Measurements from ENCODE around the gene DLG2. TPM values are rescaled to one million over a fixed set of nuclear protein-coding genes. Genes with fewer than 3 reads are reported as not detected.
"Not testable (repeated sequence)": the region's sequence is repeated elsewhere in the genome, so short reads cannot be mapped to it uniquely, and the experiment has no call there.

DLG2 gene
- total RNA-seq, 1 donor from 2014 or later: 13.7 TPM

DNA sequence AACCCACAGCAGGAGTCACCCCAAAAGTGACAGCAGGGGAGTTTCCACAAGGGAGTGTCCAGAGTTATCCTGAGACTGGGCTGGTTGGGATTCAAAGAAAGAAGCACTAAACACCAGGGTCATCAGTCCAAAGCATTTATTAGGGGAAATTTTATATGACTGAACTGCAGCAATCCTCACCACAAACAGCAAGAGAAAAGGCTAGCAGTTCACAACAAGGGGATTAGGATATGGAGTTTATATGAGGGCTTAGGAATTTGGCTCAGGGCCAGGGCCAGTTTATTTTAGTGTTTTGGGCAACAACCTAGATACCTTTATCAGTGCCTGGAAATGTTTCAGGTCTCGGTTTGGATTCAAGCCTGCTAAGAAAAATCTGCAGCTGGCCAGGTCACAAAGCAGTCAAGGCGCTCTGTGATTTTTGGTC lies 16.1 kb upstream of the DLG2 start:
- no peak for DNase-seq

DNA sequence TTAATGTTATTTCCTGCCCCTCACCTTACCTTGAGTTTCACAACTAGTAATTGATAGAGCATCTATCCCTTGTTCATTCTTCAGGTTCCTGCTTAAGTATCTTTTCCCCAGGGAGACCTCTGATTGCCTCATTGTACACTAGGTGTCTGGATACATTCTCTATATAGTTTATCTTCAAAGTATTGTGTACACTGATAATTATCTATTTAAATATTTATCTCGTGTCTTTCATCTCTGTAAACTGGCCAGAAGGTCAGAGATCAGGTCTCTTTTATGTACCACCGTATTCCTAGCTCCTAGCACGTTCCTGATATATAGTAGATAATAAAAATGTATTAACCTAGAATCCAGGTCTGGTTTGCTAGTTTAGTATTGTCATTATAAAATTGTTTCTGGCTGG lies 7.6 kb upstream of the DLG2 start:
- DNase-seq: no peak

DNA sequence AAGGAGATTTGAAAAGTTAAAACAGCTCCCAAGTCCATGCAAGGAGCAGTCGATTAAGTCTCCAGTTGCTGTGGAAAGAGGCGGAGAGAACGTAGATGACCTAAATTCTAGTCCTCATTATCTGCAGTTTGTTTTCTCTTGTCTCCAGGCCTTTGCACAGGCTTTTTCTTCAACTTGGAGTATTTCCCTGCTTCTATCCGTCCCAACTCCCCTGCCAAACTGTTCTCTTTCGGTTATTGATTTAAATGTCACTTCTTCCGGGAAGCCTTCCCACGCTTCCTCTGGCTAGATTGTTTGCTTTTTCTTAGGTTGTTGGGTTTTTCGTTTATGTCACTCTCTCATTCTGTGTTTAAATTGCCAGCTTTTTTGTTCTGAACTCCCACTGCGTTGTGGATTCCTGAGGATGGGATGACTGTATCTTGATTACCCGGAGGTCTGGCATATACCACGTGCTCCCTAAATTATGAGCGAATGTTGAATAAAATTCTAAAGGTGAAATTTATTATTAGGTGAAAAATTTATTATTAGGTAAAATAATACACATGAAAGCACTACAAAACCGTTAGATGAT lies 1.7 kb upstream of the DLG2 start:
- peak; percentile 51 for DNase-seq

DNA sequence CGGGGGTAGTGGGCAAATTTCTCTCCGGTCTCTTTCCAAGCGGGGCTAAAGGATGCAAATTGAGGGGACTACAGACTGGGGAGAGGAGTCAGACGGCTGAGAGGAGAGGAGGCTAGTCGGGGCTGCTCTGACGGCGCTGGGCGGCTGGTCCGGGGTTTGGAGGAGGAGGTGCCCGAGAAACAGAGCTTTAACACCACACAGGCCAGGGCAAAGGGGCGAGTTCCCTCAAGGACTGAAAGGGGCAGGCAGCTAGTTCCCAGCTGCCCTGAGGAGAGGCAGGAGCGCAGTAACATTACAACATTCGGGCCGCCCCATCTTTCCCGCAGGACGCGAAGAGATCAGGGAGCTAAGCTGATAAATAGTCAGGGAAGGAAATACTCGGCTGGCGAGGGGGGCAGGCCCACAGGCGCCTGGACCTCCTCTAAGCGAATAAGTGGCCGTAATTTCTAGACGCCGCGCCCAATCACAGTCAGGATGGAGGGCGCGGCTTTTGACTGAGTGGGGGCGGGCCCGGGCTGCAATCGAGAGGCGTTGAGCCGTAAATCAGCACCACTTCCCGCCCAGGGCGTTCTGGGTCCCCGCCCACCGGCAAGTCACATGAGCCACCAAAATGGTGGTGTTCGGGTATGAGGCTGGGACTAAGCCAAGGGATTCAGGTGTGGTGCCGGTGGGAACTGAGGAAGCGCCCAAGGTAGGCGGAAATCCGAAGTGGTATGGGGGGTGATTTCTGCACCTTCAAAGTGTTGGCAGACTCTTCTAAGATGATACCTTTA lies 1.0 kb upstream of the DLG2 start, which contains the start of gene TMEM126B:
Gene TMEM126B (plus strand): TSS at position 596 of the 773 bp plus-strand sequence. CDS start 15 bp downstream, at position 611.
- peak; percentile 97 for DNase-seq

DNA sequence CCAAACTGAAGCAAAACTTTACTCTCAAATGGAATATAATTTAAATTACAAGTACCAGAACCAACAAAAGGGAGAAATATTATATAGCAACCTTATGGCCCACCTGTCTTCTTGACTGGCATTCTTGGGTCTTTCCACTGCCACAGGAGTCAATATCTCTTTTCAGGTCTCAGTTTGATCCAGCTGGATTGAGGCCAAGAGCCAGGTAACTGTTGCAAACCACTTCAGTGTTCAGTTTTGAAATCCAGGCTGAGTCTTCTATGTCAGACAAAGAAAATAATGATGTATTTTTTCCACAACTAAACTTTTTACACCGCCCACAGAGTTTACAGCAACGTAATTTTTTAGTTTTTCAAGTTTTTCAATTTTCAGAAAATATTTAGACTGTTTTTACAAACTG lies 648 bp downstream of the DLG2 start:
- DNase-seq: no peak

DNA sequence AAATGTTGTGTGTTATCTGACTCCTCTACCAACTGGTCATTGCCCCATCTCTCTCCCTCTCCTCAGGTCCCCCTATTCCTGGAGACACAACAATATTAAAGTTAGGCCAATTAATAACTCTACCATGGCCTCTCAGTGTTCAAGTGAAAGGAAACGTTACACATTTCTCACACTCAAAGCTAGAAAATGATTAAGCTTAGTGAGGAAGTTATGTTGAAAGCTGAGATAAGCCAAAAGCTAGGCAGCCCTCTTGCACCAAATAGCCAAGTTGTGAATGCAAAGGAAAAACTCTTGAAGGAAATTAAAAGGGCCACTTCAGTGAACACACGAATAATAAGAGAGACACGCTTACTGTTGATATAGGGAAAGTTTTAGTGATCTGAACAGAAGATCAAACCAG lies 6.9 kb downstream of the DLG2 start:
- DNase-seq: no peak

DNA sequence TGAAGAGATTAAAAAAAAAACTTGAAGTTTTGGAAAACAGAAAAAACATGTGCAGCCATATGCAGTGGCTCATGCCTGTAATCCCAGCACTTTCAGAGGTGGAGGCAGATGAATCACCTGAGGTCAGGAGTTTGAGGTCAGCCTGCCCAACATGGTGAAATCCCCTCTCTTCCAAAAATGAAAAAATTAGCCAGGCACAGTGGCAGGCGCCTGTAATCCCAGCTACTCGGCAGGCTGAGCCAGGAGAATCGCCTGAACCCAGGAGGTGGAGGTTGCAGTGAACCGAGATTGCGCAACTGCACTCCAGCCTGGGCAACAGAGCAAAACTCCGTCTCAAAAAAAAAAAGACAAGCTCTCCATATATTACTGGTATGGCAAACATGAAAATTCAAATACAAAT lies 7.6 kb downstream of the DLG2 start:
- DNase-seq: no peak

DNA sequence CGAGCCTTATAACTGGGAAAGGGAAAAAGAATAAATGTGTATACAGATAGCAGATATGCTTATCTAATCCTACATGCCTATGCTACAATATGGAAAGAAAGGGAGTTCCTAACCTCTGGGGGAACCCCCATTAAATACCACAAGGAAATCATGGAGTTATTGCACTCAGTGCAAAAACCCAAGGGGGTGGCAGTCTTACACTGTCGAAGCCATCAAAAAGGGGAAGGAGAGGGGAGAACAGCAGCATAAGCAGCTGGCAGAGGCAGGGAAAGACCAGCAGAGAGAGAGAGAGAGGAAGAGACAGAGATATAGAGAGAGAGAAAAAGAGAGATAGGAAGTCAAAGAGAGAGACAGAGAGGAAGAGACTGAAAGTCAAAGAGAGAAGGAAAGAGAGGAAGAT lies 15.5 kb downstream of the DLG2 start:
- DNase-seq: not testable (repeated sequence)

DNA sequence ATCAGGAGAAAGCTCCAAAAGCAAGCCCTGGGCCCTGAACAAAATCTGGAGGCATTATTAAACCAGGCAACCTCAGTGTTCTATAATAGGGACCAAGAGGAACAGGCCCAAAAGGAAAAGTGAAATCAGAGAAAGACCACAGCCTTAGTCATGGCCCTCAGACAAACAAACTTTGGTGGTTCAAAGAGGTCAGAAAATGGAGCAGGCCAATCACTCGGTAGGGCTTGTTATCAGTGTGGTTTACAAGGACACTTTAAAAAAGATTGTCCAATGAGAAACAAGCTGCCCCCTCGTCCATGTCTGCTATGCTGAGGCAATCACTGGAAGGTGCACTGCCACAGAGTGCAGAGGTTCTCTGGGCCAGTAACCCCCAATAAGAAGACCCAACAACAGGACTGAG lies 17.9 kb downstream of the DLG2 start:
- not testable (repeated sequence) for DNase-seq

DNA sequence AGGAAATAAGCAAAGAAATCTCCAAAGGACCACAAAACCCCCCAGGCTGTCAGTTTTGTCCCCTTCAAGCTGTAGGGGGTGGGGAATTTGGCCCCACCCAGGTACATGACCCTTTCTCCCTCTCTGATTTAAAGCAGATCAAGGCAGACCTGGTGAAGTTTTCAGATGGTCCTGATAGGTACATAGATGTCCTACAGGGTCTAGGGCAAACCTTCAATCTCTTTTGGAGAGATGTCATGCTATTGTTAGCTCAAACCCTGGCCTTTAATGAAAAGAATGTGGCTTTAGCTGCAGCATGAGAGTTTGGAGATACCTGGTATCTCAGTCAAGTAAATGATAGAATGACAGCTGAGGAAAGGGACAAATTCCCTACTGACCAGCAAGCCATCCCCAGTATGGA lies 18.5 kb downstream of the DLG2 start:
- DNase-seq: not testable (repeated sequence)

DNA sequence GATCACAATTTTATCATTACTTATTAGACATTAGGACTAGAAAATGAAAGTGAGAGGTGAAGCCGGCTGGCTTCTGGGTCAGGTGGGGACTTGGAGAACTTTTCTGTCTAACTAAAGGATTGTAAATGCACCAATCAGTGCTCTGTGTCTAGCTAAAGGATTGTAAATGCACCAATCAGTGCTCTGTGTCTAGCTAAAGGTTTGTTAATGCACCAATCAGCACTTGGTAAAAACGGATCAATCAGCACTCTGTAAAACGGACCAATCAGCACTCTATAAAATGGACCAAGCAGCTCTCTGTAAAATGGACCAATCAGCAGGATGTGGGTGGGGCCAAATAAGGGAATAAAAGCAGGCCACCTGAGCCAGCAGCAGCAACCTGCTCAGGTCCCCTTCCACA lies 20.9 kb downstream of the DLG2 start:
- not testable (repeated sequence) for DNase-seq

DNA sequence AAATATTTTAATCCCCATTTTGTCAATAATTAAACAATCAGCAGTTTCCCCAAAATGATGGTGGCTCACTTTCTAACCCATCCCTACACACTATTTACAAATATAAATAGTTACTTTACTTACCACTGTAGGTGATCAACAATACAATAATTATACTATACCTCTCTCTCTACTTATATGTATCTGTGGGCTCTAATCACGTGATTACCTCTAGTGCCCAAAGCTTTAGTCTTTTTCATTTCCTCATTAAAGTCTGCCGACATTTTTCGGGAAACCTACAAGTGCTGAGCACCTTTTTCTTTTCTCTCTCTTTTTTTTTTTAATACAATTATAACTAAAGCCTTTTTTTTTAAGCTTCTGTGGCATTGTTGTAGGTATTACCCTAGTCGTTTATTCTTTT lies 23.9 kb downstream of the DLG2 start:
- no peak for DNase-seq

DNA sequence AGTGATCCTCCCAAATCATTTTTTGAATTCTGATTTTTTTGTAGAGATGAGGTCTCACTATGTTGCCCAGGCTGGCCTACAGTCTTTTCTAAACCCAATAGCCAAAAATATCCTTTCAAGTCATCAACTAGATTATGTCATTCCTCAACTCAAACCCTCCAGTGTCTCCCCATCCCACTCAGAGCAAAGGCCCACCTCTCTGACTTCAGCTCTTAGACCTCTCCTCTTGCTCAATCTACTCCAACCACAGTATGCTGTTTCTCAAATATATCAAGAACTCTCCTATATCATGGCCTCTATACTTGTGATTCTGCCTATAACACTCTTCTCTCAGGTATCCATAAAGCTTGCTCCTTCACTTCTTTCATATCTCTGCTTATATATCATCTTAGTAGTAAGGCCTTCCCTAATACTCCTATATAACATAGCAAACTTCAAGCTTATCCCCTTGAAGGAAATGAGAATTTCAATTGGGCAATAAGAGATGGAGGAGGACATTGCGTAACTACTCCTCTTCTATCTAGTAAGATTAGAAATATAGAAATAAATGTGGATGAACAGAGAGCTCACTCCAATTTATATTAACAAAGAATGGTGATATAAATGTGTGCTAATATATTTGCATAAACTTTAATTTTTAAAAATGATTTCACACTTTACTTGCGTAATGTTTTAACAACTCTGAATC lies 24.5 kb downstream of the DLG2 start:
- DNase-seq: no peak

DNA sequence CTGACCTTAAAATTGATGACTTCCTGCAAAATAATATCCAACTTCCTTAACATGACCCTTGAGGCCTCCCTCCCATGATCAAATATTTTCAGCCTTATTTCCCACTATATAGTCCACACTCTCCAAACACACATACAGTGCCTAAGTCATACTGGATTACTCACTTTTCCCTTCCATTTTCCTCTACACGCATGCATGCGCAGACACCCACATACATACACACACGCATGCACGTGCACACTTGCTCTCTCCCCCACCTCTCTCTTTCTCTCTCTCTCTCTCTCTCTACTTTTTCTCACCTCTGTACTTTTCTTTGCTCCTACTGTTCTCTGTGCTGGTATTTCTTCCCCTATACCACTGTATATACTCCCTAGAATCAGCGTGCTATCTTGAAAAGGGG lies 28.1 kb downstream of the DLG2 start:
- DNase-seq: no peak

DNA sequence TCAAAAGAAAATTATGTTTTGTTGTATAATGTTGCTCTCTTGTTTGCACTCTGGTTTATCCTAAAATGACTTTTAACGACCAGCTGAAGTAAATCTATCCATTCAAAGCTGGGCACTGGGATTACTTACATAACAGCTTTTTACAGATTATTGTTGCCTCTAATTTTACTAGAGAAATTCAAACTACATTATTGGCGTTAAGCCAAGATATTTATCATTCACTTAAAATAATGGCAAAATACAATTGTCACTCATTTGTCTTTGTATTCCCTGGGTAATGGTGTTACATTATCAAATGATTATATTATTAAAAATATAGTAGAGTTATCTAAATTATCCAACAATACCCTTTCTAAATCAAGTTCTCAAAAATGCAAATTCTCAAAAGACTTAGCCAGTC lies 30.3 kb downstream of the DLG2 start:
- no peak for DNase-seq

DNA sequence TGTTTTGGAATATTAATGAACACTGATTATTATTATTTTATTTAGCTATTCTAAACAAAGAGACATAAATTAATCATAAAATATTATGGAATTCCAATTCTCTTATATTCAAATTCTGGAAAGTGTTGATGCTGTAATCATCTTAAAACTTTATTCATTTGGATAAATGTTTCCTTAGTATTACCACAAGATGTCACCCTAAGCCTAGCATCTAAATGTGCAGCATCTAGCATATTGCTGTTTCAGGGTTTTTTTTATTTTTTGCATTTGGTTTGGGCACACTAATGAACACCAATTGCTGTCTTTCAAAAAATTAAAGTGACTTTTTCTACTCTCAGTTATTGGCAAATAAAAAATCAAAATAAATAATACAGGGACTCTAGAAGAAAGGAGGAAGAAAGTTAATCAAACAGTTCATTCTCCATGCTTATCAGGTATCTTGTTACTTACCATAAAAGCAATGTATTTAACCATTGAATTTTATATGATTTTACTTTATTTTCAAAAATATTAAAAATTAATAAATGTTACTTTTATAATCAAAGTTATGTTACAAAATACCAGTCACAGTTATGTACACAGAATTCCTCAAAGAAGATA lies 31.8 kb downstream of the DLG2 start:
- peak; percentile 44 for DNase-seq

DNA sequence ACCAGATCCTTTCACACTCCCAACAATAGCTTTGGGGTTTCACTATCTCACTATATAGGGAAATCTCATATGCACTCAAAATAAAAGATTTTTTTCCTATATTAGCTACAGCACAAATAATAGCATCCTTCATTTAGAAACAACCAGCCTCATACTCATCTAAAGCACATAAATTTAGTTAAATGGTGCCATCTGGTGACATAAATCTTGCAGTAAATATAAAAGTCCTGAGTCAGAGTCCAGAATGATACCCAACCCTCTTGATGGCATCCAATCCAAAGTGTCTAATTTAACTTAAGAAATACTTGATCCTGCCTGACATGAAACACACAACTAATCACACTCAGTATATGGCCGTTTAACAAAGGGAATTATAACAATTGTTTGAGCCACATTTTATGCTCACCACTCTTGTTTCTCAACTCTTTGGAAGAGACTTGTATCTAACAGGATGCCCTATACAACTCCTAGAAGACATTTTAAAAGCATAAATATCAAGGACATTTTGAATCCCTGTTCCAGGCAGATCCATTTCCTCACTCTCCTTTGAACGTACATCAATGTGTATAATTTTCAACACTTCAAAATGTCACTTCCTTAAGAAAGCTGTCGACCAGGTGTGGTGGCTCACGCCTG lies 36.2 kb downstream of the DLG2 start:
- peak; percentile 7 for DNase-seq

DNA sequence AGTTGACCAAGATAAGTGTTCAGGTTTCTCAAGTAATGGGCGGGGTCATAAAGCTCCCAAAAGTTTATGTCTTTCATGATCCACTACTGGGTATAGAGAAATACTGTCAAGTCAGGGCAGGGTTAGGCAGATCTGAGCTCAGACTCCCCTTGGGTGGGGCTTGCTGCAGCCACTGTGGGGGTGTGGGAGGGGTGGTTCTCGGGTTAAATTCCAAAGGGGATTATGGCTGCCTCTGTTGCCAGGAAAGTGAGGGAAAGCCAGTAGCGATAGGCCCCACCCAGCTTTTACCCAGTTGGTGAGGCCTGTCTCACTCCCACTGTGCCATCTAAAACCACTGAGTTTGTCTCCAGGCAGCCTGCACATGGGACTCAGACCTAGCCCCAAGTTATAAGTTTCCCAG lies 37.8 kb downstream of the DLG2 start:
- no peak for DNase-seq

DNA sequence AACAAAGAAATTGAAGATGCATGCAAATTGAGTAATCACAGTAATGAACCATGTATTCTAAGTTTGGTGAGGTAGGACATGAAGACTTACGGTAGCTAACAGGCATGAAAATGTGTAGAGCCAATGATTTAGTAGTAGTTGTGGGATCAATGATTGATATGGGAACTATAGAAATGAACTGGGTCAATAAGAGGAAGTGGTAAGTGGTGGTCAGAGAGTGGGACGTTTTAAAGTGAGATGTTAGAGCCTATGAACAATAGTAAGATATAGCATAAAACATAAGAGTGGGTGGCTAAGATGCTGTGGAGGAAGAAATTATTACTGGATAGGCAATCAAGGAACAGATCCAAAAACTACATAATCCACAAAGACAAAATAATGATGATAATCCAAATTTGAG lies 45.0 kb downstream of the DLG2 start:
- no peak for DNase-seq

DNA sequence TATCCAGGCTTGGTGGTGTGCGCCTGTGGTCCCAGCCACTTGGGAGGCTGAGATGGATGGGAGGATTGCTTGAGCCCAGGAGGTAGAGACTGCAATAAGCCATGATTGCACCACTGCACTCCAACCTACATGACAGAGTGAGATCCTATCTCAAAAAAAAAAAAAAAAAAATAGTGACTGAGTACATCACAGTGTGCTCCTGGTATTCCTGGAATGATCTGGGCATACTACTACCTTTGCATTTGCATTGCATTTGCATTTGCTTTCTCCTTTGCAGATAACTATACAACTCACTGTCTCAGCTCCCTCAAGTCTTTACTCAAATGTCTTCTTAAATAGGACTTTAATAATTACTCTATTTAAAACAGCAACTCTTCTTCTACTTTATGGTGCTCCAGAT lies 51.8 kb downstream of the DLG2 start:
- no peak for DNase-seq

DNA sequence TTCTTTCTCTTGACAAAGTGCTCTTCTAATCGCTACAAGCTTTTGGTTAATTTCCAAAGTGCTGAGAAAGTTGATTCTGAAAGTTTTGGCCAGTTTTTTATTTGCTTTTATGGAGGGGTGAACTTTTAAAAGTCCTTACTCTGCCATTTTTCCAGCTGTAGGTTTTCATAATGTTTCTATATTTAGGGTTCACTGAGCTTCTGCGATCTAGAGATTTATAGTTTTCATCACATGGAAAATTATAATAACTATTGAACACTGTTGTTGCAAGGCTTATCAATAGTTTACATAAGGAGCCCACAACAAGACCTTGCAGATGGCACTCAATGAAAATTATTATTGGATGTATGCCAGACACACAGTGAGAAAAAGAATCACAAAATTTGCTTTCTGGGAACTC lies 55.1 kb downstream of the DLG2 start:
- DNase-seq: no peak

DNA sequence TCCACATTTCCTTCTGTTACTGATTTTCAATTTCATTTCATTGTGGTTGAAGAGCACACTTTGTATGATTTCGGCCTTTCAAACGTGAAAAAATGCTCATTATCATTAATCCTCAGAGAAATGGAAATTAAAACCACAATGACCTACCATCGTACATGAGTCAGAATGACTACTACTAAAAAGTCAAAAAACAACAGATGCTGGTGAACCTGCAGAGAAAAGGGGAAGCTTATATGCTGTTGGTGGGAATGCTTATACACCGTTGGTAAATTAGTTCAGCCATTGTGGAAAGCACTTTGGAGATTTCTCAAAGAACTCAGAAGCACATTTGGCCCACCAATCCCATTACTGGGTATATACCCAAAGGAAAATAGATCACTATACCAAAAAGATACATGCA lies 57.6 kb downstream of the DLG2 start:
- no peak for DNase-seq

DNA sequence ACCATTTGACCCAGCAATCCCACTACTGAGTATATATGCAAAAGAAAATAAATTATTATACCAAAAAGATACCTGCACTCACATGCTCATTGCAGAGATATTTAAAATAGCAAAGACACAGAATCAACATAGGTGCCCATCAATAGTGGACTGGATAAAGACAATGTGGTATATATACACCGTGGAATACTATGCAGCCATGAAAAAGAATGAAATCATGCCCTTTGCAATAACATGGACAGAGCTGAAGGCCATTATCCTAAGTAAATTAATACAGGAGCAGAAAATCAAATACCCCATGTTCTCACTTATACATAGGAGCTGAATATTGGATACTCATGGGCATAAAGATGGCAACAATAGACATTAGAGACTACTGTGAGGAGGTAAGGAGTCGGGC lies 68.7 kb downstream of the DLG2 start:
- DNase-seq: no peak
